Fibroblast of villous mesenchyme (primary cell): Measurements from ENCODE around the gene CACYBP. TPM values are rescaled to one million over a fixed set of nuclear protein-coding genes. Genes with fewer than 3 reads are reported as not detected.
"Not testable (repeated sequence)": the region's sequence is repeated elsewhere in the genome, so short reads cannot be mapped to it uniquely, and the experiment has no call there.

Source experiments
- DNase-seq: peaks from one replicate; pipeline ENCODE4 v3.0.0-alpha.2; 2010; ENCODE audit warnings: low read depth
- H3K4me3 ChIP-seq: 2 replicates; pipeline ENCODE4 v1.5.1; 2011; ENCODE audit warnings: low read depth, mild to moderate bottlenecking, low read length
- total RNA-seq: library from RNA; depleted of rRNA; stranded (reverse); fragments of >200 nt; gene quantifications from 2 replicates; pipeline ENCODE4 v1.2.3, GENCODE V29; 2012
- TF ChIP-seq, protein P1 (sequence below): IDR thresholded peaks from 2 replicates; pipeline ENCODE4 v1.5.1; 2012; ENCODE audit warnings: low read depth, mild to moderate bottlenecking, low read length; ENCODE audit not compliant: insufficient read depth

CACYBP gene
- total RNA-seq, 1 donor = 222 TPM

GRCh38 chr1:175023043-175023921, 23.5 kb downstream of the CACYBP start, which contains the start of gene MRPS14:
Gene MRPS14, minus strand, starts transcription at chr1:175023425. Its CDS starts 17 bp downstream, at chr1:175023408.
- H3K4me3 ChIP-seq = peak within 1 kb of the TSS; percentile 75
- peak; percentile 99 for DNase-seq
- TF ChIP-seq, protein P1, sequence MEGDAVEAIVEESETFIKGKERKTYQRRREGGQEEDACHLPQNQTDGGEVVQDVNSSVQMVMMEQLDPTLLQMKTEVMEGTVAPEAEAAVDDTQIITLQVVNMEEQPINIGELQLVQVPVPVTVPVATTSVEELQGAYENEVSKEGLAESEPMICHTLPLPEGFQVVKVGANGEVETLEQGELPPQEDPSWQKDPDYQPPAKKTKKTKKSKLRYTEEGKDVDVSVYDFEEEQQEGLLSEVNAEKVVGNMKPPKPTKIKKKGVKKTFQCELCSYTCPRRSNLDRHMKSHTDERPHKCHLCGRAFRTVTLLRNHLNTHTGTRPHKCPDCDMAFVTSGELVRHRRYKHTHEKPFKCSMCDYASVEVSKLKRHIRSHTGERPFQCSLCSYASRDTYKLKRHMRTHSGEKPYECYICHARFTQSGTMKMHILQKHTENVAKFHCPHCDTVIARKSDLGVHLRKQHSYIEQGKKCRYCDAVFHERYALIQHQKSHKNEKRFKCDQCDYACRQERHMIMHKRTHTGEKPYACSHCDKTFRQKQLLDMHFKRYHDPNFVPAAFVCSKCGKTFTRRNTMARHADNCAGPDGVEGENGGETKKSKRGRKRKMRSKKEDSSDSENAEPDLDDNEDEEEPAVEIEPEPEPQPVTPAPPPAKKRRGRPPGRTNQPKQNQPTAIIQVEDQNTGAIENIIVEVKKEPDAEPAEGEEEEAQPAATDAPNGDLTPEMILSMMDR = no peak

DNA sequence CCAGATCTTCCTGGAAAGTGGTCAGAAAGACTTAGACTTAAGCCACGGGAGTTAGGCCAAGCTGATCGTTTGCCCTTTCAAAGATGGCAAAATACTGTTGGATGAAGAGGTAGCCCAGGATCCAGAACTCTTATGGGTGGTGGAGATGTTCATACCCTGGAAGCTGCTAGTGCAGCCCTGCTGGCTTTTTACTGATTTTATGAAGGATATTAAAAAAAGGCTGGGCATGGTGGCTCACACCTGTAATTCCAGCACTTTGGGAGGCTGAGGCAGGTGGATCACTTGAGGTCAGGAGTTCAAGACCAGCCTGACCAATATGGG, 24.1 kb downstream of the CACYBP start:
- peak overlapping the region; percentile 75 for H3K4me3 ChIP-seq
- not testable (repeated sequence) for DNase-seq

DNA sequence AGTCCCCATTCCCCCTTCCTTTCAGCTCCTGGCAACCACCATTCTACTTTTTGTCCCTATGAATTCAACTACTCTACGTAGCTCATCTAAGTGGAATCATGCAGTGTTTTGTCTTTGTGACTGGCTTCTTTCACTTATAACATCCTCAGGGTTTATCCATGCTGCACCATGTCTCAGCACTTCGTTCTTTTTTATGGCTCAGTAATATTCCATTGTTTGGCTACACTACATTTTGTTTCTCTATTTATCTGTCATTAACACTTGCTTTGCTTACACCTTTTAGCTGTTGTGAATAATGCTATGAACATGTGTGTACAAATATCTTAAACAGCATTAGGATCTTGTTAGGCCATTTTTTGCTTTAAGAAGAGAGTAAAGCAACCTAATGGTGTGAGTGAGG, 25.0 kb downstream of the CACYBP start:
- H3K4me3 ChIP-seq = no peak overlapping the region
- no peak for DNase-seq
- TF ChIP-seq, protein P1 = no peak

GRCh38 chr1:175033953-175034352, 34.2 kb downstream of the CACYBP start:
- no peak overlapping the region for H3K4me3 ChIP-seq
- TF ChIP-seq, protein P1 = no peak
- DNase-seq = no peak

DNA sequence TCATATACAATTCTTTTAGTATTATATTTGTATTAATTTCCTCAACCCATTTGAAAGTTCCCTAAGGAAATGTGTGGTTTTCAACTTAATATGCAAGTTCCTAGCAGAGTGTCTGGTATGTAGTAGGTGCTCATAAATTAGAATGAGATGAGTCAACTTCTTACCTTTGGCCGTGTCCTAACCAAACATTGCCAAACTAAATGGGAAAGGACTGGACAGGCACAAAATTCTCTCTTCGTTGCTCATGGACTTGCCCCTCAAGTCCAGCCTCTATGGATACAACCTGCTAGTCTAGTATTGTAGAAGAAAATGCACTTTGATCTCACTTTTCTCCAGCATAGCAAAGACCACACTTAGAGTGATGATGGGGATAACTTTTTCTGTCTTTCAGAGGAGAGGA, 35.0 kb downstream of the CACYBP start:
- DNase-seq = no peak
- no peak overlapping the region for H3K4me3 ChIP-seq
- TF ChIP-seq, protein P1 = no peak

DNA sequence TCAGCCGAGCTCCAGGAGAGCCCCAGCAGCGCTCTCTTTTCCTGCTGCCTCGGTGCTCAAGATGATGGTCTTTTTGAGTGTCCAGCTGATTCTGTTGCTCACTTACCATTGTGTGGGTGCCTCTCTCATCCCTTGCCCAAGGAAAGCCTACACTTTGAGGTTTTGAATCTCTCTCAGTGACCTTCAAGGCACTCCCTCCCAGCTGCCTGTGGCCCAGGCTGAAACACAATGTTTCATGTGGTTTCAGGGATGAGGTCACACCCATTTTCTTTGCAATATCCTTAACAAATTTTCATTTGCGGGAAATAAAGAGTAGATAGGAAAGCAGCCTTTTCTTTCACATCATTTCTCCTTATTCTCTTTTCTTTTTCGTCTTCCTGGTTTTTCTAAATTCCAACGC, 36.1 kb downstream of the CACYBP start:
- no peak for DNase-seq
- TF ChIP-seq, protein P1 = no peak
- H3K4me3 ChIP-seq = no peak overlapping the region

DNA sequence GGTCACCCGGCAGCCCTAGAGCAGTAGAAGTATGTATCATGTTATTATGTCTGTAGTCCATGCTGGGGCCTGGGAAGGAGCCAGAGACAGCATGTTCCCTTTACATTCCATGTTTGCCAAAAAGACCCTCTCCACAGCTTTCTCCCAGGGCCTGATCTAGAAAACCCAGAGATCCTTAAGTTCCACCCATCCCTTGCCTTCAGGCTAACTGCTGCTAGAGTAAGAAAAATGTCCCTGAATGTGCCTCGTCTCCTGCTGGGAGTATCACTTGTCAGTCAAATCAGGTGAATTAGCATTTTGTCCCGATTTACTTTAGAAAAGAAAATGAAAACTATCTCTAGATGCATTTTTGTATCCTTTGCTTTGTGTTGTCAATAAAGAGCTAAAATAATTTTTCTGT, 36.7 kb downstream of the CACYBP start:
- no peak overlapping the region for H3K4me3 ChIP-seq
- no peak for DNase-seq
- TF ChIP-seq, protein P1 = no peak
